Muscle of leg (tissue), 16 donors: ENCODE data around the gene MRPL20. TPM values are rescaled to one million over a fixed set of nuclear protein-coding genes. Genes with fewer than 3 reads are reported as not detected.
"Not testable (repeated sequence)": the region's sequence is repeated elsewhere in the genome, so short reads cannot be mapped to it uniquely, and the experiment has no call there.

ENCODE experiments used
- DNase-seq: peaks from one replicate; pipeline ENCODE4 v3.0.0; 2013
- H3K27ac ChIP-seq: one replicate; pipeline ENCODE4 v1.5.1; 2013; ENCODE audit warnings: mild to moderate bottlenecking, low read length, control low read depth
- H3K27me3 ChIP-seq: one replicate; pipeline ENCODE4 v1.6.1; 2013; ENCODE audit warnings: low read length; ENCODE audit not compliant: control insufficient read depth, insufficient read depth
- H3K36me3 ChIP-seq: one replicate; pipeline ENCODE4 v1.6.1; 2013; ENCODE audit warnings: low read length; ENCODE audit not compliant: control insufficient read depth, insufficient read depth
- H3K4me1 ChIP-seq: one replicate; pipeline ENCODE4 v1.6.1; 2013; ENCODE audit warnings: low read length; ENCODE audit not compliant: control insufficient read depth, insufficient read depth
- H3K4me3 ChIP-seq: one replicate; pipeline ENCODE4 v1.5.1; 2013; ENCODE audit warnings: low read length, control low read depth
- H3K9me3 ChIP-seq: replicated peaks from 2 replicates; pipeline ENCODE4 v1.6.1; 2013; ENCODE audit warnings: low read depth, low read length; ENCODE audit not compliant: control insufficient read depth
- WGBS: methylation state at CpG from one replicate; pipeline ENCODE4 v1.1.5; 2013; ENCODE audit warnings: missing lambda C conversion rate; ENCODE audit not compliant: insufficient coverage; 5-methylcytosine and 5-hydroxymethylcytosine counted together
- long read RNA-seq, 11 donors: transcript quantifications; one replicate each; lab custom pipeline, GENCODE V29; 2026
- polyA plus RNA-seq, 8 donors: library from polyadenylated mRNA; unstranded; fragments of 120-200 nt; gene quantifications; one replicate each; pipeline versions ENCODE4 v1.2.1 to v1.2.3, GENCODE V29; 2013; ENCODE audit warnings: inconsistent platforms in 1 of 8, low replicate concordance in 1 of 8; ENCODE audit not compliant: insufficient read length in 8 of 8, insufficient read depth in 1 of 8
- total RNA-seq: library from RNA; stranded (reverse); fragments of 120-200 nt; gene quantifications from one replicate; pipeline ENCODE4 v1.2.4, GENCODE V29; 2013

The MRPL20 gene
- total RNA-seq (99.3 TPM), polyA plus RNA-seq (100 to 1,000 TPM in 5 of 8 donors, 10 to 100 TPM in 3; 97.9 to 121 (median 105) TPM)
- long read RNA-seq, donor 1, transcript MRPL20-201 (4 exons, 721 nt): major isoform, 18 of 21 reads
- long read RNA-seq, donor 1, partial matches to known transcripts: 0 of 21 reads
- long read RNA-seq, donor 1, other reads (novel, unspliced or antisense): 0 of 21 reads
- long read RNA-seq, donor 2, transcript MRPL20-201 (4 exons, 721 nt): major isoform, 12 of 12 reads
- long read RNA-seq, donor 2, partial matches to known transcripts: 0 of 12 reads
- long read RNA-seq, donor 2, other reads (novel, unspliced or antisense): 0 of 12 reads
- long read RNA-seq, donor 3, transcript MRPL20-201 (4 exons, 721 nt): major isoform, 50 of 51 reads
- long read RNA-seq, donor 3, partial matches to known transcripts: 0 of 51 reads
- long read RNA-seq, donor 3, other reads (novel, unspliced or antisense): 0 of 51 reads
- long read RNA-seq, donor 4, transcript MRPL20-201 (4 exons, 721 nt): major isoform, 54 of 68 reads
- long read RNA-seq, donor 4, partial matches to known transcripts: 12 of 68 reads
- long read RNA-seq, donor 4, other reads (novel, unspliced or antisense): 0 of 68 reads
- long read RNA-seq, donor 5, transcript MRPL20-201 (4 exons, 721 nt): major isoform, 145 of 162 reads
- long read RNA-seq, donor 5, partial matches to known transcripts: 17 of 162 reads
- long read RNA-seq, donor 5, other reads (novel, unspliced or antisense): 0 of 162 reads
- long read RNA-seq, donor 6, transcript MRPL20-201 (4 exons, 721 nt): major isoform, 121 of 202 reads
- long read RNA-seq, donor 6, partial matches to known transcripts: 35 of 202 reads
- long read RNA-seq, donor 6, other reads (novel, unspliced or antisense): 44 of 202 reads
- long read RNA-seq, donor 7, transcript MRPL20-201 (4 exons, 721 nt): major isoform, 91 of 117 reads
- long read RNA-seq, donor 7, partial matches to known transcripts: 25 of 117 reads
- long read RNA-seq, donor 7, other reads (novel, unspliced or antisense): 0 of 117 reads
- long read RNA-seq, donor 8, transcript MRPL20-201 (4 exons, 721 nt): major isoform, 46 of 57 reads
- long read RNA-seq, donor 8, partial matches to known transcripts: 9 of 57 reads
- long read RNA-seq, donor 8, other reads (novel, unspliced or antisense): 0 of 57 reads
- long read RNA-seq, donor 9, transcript MRPL20-201 (4 exons, 721 nt): major isoform, 69 of 88 reads
- long read RNA-seq, donor 9, partial matches to known transcripts: 18 of 88 reads
- long read RNA-seq, donor 9, other reads (novel, unspliced or antisense): 0 of 88 reads
- long read RNA-seq, donor 10, transcript MRPL20-201 (4 exons, 721 nt): major isoform, 76 of 99 reads
- long read RNA-seq, donor 10, partial matches to known transcripts: 22 of 99 reads
- long read RNA-seq, donor 10, other reads (novel, unspliced or antisense): 0 of 99 reads
- long read RNA-seq, donor 11, transcript MRPL20-201 (4 exons, 721 nt): major isoform, 56 of 67 reads
- long read RNA-seq, donor 11, partial matches to known transcripts: 10 of 67 reads
- long read RNA-seq, donor 11, other reads (novel, unspliced or antisense): 0 of 67 reads

GRCh38 chr1:1406821-1407635, at the start of gene MRPL20:
Gene MRPL20, minus strand, starts transcription at chr1:1407293. Its CDS starts 76 bp downstream, at chr1:1407217.
- Histone ChIP-seq H3K27me3 (no peaks in the 10 kb centered on the region), H3K9me3 (no peaks in the 10 kb centered on the region), H3K36me3 (peaks cover 38% of the 10 kb centered on the region), H3K27ac (peak within 1 kb of the TSS; percentile 37), H3K4me3 (peak within 1 kb of the TSS; percentile 88), H3K4me1 (peaks cover 21% of the 10 kb centered on the region)
- under 1% methylated on average over 97 of the region's 98 CpGs for WGBS
- DNase-seq: peak; percentile 97

DNA sequence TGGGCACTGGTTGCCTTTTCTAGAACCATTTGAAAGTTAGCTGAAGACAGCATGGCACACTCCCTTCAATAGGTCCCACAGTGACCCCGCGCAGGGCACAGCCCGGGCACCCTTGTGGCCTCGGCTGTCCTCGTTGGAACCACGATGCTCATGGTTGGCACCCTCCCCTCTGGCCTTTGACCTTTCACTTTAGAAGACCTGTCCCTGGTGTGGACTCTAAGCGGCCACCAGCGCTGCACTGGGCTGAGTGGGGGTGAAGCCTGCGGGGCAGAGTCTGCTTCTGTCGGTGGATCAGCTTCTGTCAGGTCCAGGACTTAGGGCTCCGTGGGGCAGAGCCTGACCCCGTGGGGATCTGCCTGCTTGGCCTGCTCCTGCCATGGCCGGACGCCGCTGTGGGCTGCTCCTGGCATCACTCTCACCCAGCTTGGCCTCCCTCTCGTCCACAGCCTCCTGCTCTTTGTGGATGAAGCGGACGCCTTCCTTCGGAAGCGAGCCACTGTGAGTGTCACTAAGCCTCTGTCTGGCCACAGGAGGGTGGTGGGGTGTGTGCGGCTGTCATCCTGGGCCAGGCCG, 49.7 kb upstream of the MRPL20 start:
- H3K27me3 ChIP-seq, H3K27ac ChIP-seq, H3K4me3 ChIP-seq, H3K36me3 ChIP-seq, H3K9me3 ChIP-seq, DNase-seq, H3K4me1 ChIP-seq: not testable (repeated sequence)
- WGBS: 87% methylated on average over 14 of the region's 22 CpGs

DNA sequence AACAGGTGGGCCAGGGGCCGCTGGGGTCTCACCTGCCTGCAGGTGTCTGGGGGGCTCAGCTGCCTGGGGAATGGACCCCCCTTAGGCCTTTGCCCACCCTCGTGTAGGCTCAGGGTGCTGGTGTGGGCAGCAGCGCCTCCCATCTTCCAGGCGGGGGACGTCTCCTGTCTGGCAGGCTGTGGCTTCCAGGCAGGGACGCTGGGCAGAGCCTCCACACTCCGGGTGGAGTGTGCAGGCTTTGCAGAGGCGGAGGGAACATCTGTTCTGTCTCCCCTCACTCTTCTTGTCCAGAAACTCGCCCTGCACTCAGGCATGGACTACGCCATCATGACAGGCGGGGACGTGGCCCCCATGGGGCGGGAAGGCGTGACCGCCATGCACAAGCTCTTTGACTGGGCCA, 48.8 kb upstream of the MRPL20 start:
- H3K4me1 ChIP-seq, H3K36me3 ChIP-seq, H3K4me3 ChIP-seq, DNase-seq, H3K27me3 ChIP-seq, H3K9me3 ChIP-seq, H3K27ac ChIP-seq: not testable (repeated sequence)
- WGBS: no CpG with 5 or more reads among the region's 15 CpGs

- Histone ChIP-seq H3K27me3 (no peaks in the 10 kb centered on the region), H3K4me1 (no peaks in the 10 kb centered on the region), H3K36me3 (no peaks in the 10 kb centered on the region), H3K9me3 (no peaks in the 10 kb centered on the region), H3K27ac (no peak overlapping the region), H3K4me3 (no peak overlapping the region)
- DNase-seq: no peak
- WGBS: 85% methylated on average over 23 of the region's 30 CpGs
Observed at GRCh38 chr1:1455366-1455884, 48.3 kb upstream of the MRPL20 start.

DNA sequence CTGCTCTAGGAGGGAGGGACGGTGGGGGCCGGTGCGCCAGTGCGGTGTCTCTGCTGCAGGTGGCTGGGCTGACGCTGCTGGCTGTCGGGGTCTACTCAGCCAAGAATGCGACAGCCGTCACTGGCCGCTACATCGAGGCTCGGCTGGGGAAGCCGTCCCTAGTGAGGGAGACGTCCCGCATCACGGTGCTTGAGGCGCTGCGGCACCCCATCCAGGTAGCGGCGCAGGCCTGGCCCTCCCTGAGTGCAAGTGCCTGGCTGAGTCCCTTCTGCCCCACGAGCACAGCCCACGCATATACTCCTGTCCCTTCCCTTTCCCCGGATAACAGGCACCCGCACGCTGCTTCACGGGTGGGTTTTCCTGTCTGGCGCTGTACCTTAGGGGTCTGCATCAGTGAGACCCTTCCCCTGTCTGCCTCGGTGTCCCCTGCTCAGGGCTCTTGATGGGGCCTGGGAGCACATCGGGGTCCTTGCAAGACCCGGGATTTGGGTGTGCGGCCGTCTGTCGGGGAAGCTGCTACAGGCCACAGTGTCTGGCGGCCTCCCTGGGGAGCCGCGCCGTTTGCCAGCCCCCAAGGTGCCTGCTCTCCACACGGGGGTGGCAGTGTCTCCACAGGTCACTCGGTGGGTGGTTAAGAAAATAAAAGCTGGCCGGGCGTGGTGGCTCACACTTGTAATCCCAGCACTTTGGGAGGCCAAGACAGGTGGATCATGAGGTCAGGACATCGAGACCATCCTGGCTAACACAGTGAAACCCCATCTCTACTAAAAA, 47.4 kb upstream of the MRPL20 start:
- H3K27me3 ChIP-seq, H3K4me3 ChIP-seq, H3K27ac ChIP-seq, DNase-seq, H3K36me3 ChIP-seq, H3K4me1 ChIP-seq, H3K9me3 ChIP-seq: not testable (repeated sequence)
- 65% methylated on average over 23 of the region's 41 CpGs for WGBS

GRCh38 chr1:1452882-1453281, 45.8 kb upstream of the MRPL20 start:
- DNase-seq: no peak
- H3K36me3 ChIP-seq: no peaks in the 10 kb centered on the region
- no peaks in the 10 kb centered on the region for H3K9me3 ChIP-seq
- 92% methylated on average over 10 of the region's 16 CpGs for WGBS
- H3K4me3 ChIP-seq: no peak overlapping the region
- no peaks in the 10 kb centered on the region for H3K4me1 ChIP-seq
- H3K27ac ChIP-seq: no peak overlapping the region
- peaks cover 2% of the 10 kb centered on the region for H3K27me3 ChIP-seq

GRCh38 chr1:1452365-1452739, 45.3 kb upstream of the MRPL20 start:
- DNase-seq, H3K9me3 ChIP-seq, H3K27me3 ChIP-seq, H3K4me1 ChIP-seq, H3K27ac ChIP-seq, H3K4me3 ChIP-seq, H3K36me3 ChIP-seq: not testable (repeated sequence)
- WGBS: 72% methylated on average over 6 of the region's 8 CpGs

GRCh38 chr1:1451696-1452364, 44.7 kb upstream of the MRPL20 start:
- WGBS: 85% methylated on average over 17 of the region's 26 CpGs
- no peaks in the 10 kb centered on the region for H3K36me3 ChIP-seq
- no peak overlapping the region for H3K27ac ChIP-seq
- no peaks in the 10 kb centered on the region for H3K9me3 ChIP-seq
- H3K4me3 ChIP-seq: no peak overlapping the region
- DNase-seq: no peak
- H3K4me1 ChIP-seq: no peaks in the 10 kb centered on the region
- H3K27me3 ChIP-seq: peaks cover 2% of the 10 kb centered on the region
